PFSK-1 (cell line): Measurements from ENCODE around the gene CCL26.

Source experiments
- SIN3A ChIP-seq: IDR thresholded peaks from 2 replicates; pipeline ENCODE4 v1.6.1; 2012; ENCODE audit warnings: mild to moderate bottlenecking, low read length, moderate library complexity, borderline replicate concordance; ENCODE audit not compliant: insufficient read depth
- TF ChIP-seq, protein P1 (sequence below), 2 experiments: IDR thresholded peaks; 2 replicates each; pipeline versions ENCODE4 v1.6.1 to v1.8.0; 2011 to 2012; ENCODE audit warnings: low read depth in 2 of 2, low read length in 2 of 2, control low read depth in 1 of 2, inconsistent platforms in 1 of 2, mild to moderate bottlenecking in 1 of 2, moderate library complexity in 1 of 2; ENCODE audit not compliant: insufficient read depth in 1 of 2

DNA sequence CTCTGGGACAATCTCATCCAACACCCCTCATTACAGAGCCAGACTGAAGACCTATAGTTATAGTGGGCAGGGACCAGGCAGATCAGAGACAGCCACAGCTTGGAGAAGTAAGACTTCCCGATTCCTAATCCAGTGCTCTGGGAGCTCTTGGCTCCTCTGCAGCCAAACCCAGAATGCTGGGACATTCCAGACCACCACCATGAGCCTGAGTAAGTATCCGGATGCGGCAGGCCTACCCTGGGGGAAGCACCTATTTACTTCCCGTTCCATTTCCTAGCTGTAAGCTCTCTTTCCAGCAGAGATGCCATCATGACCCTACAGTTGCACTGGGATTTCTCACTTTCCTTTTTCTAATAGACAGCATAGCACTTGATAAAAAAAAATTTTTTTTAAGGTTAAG lies 49.6 kb downstream of the CCL26 start:
- TF ChIP-seq, protein P1, sequence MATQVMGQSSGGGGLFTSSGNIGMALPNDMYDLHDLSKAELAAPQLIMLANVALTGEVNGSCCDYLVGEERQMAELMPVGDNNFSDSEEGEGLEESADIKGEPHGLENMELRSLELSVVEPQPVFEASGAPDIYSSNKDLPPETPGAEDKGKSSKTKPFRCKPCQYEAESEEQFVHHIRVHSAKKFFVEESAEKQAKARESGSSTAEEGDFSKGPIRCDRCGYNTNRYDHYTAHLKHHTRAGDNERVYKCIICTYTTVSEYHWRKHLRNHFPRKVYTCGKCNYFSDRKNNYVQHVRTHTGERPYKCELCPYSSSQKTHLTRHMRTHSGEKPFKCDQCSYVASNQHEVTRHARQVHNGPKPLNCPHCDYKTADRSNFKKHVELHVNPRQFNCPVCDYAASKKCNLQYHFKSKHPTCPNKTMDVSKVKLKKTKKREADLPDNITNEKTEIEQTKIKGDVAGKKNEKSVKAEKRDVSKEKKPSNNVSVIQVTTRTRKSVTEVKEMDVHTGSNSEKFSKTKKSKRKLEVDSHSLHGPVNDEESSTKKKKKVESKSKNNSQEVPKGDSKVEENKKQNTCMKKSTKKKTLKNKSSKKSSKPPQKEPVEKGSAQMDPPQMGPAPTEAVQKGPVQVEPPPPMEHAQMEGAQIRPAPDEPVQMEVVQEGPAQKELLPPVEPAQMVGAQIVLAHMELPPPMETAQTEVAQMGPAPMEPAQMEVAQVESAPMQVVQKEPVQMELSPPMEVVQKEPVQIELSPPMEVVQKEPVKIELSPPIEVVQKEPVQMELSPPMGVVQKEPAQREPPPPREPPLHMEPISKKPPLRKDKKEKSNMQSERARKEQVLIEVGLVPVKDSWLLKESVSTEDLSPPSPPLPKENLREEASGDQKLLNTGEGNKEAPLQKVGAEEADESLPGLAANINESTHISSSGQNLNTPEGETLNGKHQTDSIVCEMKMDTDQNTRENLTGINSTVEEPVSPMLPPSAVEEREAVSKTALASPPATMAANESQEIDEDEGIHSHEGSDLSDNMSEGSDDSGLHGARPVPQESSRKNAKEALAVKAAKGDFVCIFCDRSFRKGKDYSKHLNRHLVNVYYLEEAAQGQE (IDR thresholded peaks at IDR 0.05; ENCODE audit: insufficient read depth in 1 of 2, low read depth in 2 of 2, low read length in 2 of 2), result no peak
- TF ChIP-seq SIN3A, result no peak
